GM18507 (cell line): ENCODE results near the gene SIK3.

ENCODE experiments used
- DNase-seq: peaks from one replicate; pipeline ENCODE4 v3.0.0; 2011; ENCODE audit warnings: low read depth; ENCODE audit not compliant: insufficient read length; ENCODE audit errors: extremely low spot score
- FAIRE-seq: peaks from 2 replicates; lab custom pipeline; 2011; peaks lifted over from hg19 to GRCh38; lab: Jason Lieb, UNC

SIK3 gene

DNA sequence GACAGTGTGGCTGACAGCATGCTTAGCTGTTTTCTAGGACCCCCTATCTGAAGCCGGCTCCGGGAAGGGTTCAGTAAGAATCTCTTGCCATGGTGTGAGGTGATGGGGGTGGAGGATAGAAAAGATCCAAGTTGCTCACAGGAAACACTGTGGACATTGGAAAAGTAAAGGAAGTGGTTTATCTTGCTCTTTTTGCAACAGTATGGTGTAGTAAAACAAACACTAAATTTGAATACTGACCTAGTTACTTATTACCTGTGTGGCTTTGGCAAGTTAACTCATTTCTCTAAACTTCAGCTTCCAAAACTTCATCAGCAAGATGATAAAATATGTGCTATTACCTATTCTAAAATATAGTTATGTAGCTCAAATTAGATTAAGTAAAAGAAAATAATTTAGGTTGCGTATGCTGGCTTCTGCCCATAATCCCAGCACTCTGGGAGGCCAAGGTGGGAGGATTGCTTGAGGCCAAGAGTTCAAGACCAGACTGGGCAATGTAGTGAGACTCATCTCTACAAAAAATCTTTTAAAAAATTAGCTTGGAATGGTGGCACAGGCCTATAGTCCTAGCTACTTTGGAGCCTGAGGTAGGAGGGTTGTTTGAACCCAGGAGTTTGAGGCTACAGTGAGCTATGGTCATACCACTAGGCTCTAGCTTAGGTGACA lies 209.2 kb downstream of the SIK3 start:
- FAIRE-seq (peak; percentile 89), DNase-seq (peak; percentile 4)

DNA sequence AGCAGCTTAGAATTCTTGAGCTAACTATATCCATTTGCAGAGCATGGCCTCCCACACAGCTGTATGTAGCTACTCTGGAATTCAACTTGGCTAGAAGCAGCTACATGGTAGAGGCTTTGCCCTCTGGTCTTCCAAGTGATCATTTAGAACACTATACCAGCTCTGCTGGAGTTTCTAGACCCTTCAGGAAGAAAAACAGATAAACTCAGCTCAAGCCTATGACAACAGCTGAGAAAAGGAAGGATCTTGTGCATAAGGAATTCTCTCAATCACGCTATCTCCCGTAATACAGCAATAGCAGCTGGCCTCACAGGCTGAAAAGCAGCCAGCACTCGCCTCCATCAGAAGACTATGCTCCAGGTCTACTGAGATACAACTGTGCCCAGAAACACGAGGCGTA lies 210.2 kb downstream of the SIK3 start:
- FAIRE-seq (no peak), DNase-seq (no peak)

DNA sequence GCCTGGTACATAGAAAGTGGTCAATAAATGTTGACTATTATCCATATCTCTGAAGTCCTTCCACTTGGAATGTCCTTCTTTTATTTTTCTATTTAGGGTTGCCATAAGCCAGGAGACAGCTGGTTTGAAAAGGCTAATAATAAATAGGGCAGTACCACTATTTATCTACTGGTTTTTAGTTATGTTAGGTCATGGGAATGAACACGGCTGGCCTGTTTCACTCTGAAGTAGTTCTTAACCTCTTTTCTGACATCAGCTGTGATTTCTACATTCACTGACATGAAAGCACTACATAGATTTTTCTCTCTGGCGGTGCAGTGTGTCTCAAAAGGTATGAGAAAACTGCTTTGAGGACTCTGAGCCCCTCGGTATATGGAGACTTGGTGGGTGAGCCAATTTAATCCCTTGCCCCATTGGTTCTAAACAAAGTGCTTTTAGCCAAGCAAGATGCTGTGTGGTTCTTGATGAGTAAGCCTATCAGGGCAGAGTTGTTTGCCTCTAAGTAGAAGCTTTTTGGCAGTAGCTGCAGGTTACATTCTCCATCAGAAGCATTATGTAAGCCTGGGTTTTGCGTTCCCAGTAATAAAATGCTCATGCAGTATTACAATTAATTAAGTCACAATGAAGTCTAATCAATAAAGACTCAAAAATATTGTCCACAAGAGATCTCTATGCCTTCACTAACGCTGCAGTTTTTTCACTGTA lies 212.1 kb downstream of the SIK3 start:
- FAIRE-seq, result no peak
- no peak for DNase-seq

DNA sequence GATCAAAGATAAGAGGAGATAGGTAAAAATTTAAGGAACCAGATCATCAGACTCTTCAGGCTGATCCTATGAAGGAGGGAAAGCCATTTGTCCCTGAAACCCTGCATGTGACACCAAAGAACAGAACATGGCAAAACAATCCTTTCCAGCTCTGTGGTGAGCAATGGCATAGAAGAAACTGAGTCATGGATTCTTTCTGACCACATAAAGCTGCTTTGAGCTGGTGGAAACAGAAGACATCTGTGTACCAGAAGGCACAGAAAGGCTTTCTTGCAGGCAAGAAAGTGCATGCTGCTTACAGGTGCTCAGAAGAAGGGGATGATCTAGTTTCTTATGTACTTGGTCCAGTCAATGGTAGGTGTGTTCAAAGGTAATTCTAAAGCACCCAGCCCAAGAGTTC lies 215.8 kb downstream of the SIK3 start:
- no peak for FAIRE-seq
- DNase-seq, result no peak

DNA sequence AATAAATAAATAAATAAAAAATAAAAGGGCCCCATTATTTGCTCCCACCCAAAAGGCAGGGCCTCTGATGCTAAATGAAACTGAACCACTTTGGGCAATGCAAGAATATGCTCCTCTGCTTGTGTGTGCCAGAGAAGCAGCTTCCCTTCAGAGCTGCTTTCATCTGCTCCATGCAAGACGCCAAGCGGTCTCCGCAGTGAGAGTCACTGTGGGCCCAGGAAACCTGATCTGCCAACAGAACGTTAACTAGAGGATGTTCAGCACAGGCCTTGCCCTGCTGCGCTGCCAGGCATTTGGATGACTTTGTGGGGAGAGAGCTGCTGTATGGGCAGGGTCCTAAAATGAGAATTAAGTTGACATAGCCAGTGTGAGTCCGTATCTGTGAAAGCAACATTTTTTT lies 217.1 kb downstream of the SIK3 start:
- no peak for DNase-seq
- FAIRE-seq, result no peak

DNA sequence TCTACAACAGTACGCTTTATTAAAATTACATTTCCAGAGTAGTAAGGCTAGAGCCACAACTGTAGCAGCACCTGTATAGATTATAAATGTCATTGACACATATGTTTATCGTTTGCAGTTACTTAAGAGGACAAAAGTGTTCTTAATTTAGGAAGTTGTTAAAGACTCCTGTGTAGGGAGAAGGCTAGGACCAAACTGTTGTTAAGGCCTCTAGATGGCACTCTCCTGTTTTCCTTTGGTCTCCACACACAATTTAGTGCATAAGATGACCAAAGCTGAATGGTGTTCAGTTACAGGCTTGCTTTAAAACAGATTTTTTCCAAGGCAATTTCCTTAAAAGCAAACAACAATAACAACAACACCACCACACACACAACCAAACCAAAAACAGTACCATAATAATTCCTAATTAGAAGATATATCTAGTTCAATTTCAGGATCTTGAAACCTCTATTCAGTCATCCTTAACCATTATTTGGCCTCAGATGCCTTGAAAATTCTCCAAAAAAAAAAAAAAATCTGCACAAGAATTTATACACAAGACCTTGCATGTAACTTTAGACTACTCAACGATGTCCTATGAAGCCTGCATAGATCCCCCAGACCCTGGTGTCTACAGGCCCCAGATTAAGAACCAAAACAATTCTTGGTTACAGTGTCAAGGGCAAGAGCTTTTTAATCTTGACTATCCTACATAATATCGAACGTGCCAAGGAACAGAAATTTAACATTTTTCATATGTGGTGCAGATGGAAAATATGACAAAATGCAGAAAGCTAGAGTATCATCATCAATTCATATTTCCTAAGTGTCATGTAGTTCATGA lies 218.2 kb downstream of the SIK3 start:
- peak; percentile 79 for FAIRE-seq

DNA sequence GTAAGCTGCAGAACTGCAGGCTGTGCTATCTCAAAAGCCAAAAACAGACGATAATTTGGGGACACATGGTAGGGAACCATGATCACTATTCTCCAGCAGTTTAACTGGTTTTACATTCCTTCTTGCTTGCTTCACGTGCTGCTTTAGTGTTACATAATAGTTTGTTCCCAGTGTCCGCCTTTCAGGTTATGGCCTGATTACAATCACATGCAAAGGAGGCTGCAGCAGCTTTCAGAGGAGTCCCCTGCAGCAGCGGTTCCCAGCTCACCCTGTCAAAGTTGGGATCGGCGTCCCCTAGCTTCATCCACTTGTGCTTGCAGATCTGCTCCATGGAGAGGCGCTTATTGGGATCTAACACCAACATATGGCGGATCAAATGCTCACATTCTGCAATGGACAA lies 221.6 kb downstream of the SIK3 start:
- FAIRE-seq, result no peak

More for the DNA sequence above, 218.2 kb downstream of the SIK3 start:
- DNase-seq, result peak; percentile 28

DNA sequence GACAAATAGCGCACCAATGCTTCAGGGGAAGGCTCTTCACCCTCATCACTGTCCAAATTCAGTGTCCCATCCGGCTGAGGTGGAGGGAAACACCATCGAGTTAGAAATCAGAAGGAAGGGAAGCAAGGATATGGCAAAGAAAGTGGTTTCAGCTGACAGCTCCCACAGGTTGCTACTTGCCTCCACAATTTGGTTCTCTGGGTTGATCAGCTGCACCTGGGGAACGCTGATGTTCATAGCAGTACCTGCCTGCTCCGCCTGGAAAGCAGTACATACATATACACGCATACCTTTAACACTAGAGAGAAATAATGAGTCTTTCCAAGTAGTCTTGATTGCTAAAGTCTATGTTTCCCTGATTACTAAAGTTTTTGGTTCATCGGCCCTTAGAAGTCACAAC lies 223.0 kb downstream of the SIK3 start:
- DNase-seq, result no peak

More for the DNA sequence above, 221.6 kb downstream of the SIK3 start:
- no peak for DNase-seq

DNA sequence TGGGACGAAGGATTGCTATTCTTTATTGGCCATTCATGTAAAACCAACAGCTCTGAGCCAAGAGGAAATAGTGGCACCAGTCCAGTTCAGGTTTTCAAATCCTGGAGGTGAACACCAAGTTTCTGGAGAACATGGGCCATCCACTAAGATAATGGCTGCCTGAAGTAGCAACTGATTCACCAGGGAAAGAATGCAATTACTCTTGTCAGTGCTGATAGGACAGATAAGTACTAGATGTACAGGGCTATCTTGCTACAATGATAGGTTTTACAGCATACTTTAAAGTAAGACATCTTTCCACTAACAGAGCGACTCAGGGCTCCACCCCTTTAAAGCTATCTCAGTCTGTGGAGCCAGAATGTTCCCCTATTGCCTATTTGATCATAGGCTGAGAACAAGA lies 224.0 kb downstream of the SIK3 start:
- DNase-seq (no peak), FAIRE-seq (no peak)

More for the DNA sequence above, 223.0 kb downstream of the SIK3 start:
- no peak for FAIRE-seq

DNA sequence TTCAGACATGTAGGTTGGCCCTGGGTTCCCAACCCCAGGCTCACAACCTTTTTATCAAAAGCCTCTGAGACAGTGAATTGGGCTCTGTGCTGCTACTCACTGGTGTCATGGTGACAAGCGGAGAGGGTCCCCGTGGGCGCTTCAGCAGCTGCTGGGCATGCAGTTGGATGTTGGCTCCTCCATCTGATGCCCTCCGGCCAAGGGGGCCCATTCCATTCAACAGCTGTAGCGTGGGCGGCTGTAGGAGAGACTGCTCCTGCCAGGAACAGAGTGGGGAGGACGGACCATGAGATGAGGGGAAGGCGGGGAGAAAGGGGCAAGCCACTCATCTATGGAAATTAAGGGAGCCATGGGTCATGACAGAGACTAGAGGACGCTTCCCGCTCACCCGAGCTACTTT lies 224.8 kb downstream of the SIK3 start:
- DNase-seq (no peak), FAIRE-seq (no peak)

DNA sequence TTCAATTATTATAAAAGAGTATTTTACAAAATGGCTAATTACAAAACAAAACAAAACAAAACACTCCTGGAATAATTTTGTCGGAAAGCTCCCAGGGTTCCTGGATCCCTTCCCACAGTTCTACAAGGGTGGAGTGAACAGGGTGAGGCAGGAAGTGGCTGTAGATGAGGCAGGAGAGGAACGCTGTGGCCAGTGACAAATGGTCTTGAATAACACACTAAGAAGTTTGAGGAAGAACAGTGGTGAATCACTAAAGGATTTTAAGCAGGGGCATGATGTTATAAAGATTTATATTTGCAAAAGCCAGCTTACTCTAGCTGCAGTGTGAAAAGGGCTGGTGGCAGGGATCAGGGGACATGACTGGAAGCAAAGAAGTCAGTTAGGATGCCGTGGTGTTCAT lies 227.0 kb downstream of the SIK3 start:
- FAIRE-seq (no peak), DNase-seq (no peak)

DNA sequence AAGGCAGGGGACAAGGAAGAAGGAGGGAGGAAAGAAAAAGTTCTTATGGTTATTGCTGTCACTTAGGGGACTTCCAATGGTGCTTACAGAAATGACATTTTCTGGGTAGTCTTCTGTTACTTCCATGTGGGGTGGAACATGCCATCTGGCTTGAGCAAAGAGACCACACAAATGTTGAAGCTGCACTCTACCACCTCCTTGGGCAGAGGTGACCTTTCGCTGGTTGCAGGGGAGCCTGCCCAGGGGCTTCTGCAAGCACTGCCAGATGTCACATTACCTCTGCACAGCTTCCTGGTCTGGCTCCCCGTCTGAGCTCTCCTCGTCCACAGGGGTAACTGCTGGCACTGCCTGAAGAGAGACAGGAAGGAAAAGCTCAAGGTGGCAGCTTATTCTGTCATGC lies 228.2 kb downstream of the SIK3 start:
- DNase-seq, result no peak
- no peak for FAIRE-seq

DNA sequence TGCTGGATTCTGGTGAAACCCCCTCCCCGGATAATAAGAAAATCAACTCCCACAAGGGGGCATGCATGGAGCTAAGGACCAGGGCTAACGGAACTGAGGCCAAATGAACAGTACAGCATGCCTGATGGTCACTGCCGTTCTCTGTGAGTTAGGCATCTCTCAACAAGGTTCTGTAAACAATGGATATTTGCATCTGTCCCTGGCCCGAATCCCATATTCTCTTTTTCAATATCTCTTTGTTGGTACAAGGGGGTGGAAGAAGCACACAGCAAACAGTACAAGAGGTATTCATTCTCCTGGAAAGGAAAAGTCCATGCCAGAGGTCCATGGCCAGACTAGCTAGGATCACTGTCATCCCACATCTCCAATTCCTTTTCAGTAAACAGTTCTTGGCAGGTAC lies 228.6 kb downstream of the SIK3 start:
- DNase-seq, result no peak
- no peak for FAIRE-seq

DNA sequence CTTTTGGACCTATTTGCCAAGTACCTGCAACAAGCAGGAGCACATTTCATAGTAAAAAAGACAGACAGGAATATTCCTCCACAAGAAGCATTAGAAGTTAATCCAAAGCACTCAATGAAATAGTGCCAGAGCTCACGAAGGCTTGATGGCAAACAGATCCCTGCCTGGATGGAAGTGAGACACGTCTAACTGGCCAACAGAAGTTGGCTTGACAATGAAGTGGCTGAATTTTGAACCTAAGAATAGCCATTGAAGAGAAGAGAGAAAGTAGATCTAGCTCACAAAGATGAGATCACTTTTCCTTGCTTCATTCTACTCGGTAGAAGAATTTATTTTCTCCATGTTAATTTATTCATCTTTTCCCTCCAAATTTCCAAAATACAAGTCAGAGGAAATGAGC lies 230.2 kb downstream of the SIK3 start:
- FAIRE-seq (no peak), DNase-seq (no peak)

DNA sequence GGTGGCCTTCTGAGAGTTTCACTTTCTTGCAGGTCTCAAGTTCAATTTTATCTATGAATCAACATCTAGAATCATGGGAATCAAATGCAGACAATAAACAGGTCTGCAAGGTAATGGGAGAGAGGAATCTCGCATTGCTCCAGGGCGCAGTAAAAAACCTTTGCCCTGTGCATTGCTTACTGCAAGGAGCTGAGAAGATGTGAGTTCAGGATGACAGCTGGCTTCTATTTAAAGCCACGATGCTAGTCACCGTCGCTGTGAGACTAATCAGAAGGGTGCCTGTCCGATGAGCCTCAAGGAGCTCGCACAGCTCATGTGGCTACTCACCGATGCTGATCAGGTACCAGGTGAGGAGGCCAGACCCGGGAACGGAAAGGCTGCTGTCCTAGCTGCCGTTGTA lies 230.6 kb downstream of the SIK3 start:
- DNase-seq (no peak), FAIRE-seq (no peak)

DNA sequence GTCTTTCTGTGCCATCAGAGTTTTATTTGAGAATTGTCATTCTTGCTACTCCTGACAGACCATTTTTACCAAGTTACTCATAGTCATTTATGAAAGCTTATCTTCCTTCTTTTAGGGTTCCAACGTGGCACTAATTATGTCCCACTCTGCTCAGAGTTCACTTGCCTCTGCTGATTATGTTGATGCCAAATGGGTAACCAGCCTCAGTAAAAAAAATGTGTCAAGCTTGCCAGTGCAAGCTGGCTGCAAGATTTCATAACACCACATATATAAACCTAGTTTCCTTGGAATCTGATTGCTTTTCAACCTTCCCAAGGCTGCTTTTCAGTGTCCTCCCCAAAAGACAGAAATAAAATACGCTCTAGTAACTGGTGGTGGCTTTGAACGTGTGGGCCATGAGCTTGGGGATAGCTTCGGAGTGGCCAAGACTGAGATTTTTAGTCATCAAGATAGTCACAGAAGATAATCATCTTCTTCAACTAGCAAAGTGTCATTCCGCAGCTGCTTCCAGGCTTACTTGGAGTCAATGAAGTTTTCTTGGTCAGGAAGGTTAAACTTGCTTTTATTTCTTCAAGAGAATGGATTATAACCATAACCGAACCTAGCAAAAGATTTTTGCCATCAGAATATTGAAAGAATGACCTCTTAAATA lies 231.3 kb downstream of the SIK3 start:
- FAIRE-seq (no peak), DNase-seq (no peak)

DNA sequence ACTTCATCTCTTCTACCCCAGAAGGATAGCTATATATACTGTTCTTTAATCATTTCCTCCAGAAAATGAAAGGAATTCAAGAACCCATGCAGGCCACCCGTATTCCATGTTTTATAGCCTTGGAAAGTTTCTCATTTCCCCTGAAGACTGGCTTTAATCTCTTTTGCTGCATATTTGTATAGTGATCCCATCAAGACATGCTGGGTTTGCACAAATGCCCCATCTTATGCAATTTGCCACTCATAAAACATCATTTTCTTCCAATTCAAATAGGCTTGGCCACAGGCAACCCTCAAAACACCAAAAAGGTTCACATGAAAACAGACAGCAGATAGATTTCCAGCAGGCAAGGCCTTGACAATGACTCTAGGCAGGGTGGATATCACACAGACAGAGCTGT lies 232.5 kb downstream of the SIK3 start:
- DNase-seq (no peak), FAIRE-seq (no peak)

DNA sequence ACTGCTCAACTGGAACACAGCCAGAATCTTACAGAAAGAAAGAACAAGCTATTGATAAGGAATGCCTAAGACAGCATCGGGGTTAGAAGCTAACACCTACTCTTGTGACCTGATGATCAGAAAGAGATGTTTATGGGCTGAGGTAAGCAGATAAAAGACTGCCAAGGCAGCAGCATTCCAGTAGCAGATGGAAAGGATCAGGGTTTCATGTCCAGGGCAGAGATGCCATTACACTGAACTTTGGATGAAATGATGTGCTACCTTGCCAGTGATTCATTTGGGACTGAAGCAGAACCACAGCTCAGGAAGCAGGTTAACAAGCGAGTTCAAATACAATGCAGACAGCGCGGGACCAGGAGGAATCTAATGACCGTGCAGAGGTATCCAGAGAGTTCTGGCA lies 233.7 kb downstream of the SIK3 start:
- FAIRE-seq, result no peak
- DNase-seq, result no peak

DNA sequence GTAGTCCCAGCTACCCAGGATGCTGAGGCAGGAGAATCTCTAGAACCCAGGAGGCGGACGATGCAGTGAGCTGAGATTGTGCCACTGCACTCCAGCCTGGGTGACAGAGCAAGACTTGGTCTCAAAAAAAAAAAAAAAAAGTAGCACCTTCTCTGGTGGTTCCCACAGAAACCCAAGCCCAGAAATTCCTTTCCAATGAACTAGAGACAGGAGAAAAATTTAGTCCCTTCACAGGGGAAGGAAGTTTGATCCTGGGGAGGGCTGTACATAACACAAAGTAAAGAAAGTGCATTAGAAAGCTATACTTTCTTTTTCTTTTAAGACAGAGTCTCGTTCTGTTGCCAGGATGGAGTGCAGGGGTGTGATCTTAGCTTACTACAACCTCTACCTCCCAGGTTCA lies 235.3 kb downstream of the SIK3 start:
- DNase-seq (no peak), FAIRE-seq (no peak)

DNA sequence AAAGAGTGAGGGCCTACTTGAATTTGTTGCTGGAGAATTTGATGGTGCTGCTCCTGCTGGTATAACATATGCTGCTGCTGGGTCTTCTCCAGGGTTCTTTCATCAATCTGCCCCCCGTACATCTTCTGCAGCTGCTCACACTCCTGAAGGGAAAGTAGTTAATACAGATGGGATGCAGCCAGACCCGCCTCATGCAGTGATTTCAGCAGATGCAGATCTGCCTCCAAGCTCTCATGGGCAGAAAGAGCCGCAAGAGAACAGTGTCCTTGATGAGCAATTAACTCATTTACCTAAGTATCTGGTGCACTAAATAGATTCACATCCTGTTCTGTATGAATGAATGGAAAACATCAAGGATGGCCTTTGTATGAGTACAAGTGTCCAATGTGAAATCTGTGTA lies 236.0 kb downstream of the SIK3 start:
- DNase-seq (no peak), FAIRE-seq (no peak)
